Ascending aorta (tissue), 2 donors: Measurements from ENCODE around the gene EPB41. TPM values are rescaled to one million over a fixed set of nuclear protein-coding genes. Genes with fewer than 3 reads are reported as not detected.

ENCODE experiments used
- DNase-seq, 2 donors: peaks; one replicate each; pipeline ENCODE4 v3.0.0-alpha.2; 2019; ENCODE audit warnings: low spot score in 2 of 2
- H3K27ac ChIP-seq, 2 donors: fragments of 200-600 bp; sonication (generic); one replicate each; pipeline ENCODE4 v1.5.1; 2016 to 2017; ENCODE audit warnings: mild to moderate bottlenecking in 1 of 2
- H3K27me3 ChIP-seq: fragments of 200-600 bp; sonication (generic); one replicate; pipeline ENCODE4 v1.5.1; 2017
- H3K36me3 ChIP-seq, 2 donors: fragments of 200-600 bp; sonication (generic); one replicate each; pipeline ENCODE4 v1.5.1; 2016
- H3K4me1 ChIP-seq, 2 donors: fragments of 200-600 bp; sonication (generic); one replicate each; pipeline ENCODE4 v1.5.1; 2016 to 2017; ENCODE audit warnings: mild to moderate bottlenecking in 1 of 2
- H3K4me3 ChIP-seq, 2 donors: fragments of 200-600 bp; sonication (generic); one replicate each; pipeline ENCODE4 v1.5.1; 2016 to 2017; ENCODE audit warnings: mild to moderate bottlenecking in 1 of 2
- H3K9me3 ChIP-seq, 2 donors: fragments of 200-600 bp; sonication (generic); one replicate each; pipeline ENCODE4 v1.5.1; 2016
- intact Hi-C: fragments of 100-400 bp; cut with DNase I; formaldehyde crosslinking; loops from one replicate; pipeline ENCODE4 v1.15.1; 2023
- total RNA-seq: library from RNA; depleted of rRNA; stranded (reverse); fragments of >200 nt; gene quantifications from one replicate; pipeline ENCODE4 v1.1.0, GENCODE V29; 2016
- TF ChIP-seq, protein P1 (sequence below), 3 experiments: fragments of 200-600 bp in 2 of 3; fragments of 450-650 bp in 1 of 3; sonication (generic) in 2 of 3; IDR thresholded peaks; one replicate each; pipeline ENCODE4 v1.5.1; 2016 to 2019; ENCODE audit warnings: antibody characterized with exemption in 3 of 3, mild to moderate bottlenecking in 1 of 3, moderate library complexity in 1 of 3

EPB41 gene
- total RNA-seq, 1 donor from 2014 or later: 47.6 TPM

DNA sequence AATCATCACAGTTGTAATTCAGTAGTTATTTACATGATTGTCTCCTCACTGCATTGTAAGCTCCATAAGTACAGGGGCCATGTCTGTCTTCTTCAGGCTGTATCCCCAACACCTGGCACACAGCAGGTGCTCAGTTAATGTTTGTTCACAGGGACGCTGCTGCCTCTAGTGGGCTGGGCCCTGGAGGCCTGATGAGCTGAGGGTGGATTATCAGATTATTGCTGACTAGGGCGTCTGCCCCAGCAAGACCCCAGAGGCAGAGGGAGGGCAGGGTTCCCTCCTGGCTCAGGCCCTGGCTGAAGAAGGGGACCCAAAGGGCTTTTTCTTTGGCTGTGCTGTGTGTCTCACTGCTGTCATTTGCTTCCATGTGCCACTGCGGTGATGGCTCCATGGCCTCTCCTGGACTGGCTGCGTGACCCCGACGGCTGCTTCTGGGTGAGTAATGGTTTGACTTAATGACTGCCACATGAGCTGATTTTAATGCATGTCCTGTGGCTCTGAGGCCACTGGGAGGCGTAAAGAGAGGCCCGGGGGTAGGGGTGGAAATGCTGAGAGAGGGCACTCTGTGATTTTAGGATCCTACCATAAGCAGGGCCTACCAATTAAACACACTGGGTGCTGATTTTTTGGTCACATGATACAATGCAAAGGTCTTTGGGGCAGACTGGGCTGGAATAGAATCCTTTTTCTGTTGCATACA is 20.8 kb upstream of the EPB41 start:
- intact Hi-C loops: no loop called here
- H3K4me1 ChIP-seq: peaks cover 0 to 4% of the 10 kb centered on the region in 2 donors
- no peak overlapping the region for H3K4me3 ChIP-seq
- H3K36me3 ChIP-seq: no peaks in the 10 kb centered on the region
- H3K9me3 ChIP-seq: no peaks in the 10 kb centered on the region
- DNase-seq: no peak
- H3K27me3 ChIP-seq: no peaks in the 10 kb centered on the region
- TF ChIP-seq, protein P1, sequence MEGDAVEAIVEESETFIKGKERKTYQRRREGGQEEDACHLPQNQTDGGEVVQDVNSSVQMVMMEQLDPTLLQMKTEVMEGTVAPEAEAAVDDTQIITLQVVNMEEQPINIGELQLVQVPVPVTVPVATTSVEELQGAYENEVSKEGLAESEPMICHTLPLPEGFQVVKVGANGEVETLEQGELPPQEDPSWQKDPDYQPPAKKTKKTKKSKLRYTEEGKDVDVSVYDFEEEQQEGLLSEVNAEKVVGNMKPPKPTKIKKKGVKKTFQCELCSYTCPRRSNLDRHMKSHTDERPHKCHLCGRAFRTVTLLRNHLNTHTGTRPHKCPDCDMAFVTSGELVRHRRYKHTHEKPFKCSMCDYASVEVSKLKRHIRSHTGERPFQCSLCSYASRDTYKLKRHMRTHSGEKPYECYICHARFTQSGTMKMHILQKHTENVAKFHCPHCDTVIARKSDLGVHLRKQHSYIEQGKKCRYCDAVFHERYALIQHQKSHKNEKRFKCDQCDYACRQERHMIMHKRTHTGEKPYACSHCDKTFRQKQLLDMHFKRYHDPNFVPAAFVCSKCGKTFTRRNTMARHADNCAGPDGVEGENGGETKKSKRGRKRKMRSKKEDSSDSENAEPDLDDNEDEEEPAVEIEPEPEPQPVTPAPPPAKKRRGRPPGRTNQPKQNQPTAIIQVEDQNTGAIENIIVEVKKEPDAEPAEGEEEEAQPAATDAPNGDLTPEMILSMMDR (IDR thresholded peaks at IDR 0.05): no peak
- no peak overlapping the region for H3K27ac ChIP-seq

DNA sequence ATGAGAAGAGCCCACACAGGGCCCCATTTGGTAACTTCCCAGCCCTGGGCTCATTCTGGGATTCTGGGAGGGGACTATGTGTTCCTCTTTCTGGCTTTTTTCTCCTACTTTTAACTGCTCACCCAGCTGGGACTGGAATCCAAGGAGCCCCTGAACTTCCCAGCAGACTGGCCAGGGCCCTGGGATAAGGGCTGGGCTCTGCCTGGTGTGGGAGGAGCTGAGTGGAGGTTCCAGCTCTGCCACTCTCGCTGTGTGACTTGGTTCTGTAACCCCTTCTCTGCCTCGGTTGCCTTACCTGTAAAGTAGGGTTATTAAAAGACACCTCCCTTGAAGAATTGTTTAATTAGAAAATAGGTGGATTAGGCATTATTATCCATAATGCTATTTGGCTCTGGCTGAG is 19.6 kb upstream of the EPB41 start:
- H3K27ac ChIP-seq: no peak overlapping the region

DNA sequence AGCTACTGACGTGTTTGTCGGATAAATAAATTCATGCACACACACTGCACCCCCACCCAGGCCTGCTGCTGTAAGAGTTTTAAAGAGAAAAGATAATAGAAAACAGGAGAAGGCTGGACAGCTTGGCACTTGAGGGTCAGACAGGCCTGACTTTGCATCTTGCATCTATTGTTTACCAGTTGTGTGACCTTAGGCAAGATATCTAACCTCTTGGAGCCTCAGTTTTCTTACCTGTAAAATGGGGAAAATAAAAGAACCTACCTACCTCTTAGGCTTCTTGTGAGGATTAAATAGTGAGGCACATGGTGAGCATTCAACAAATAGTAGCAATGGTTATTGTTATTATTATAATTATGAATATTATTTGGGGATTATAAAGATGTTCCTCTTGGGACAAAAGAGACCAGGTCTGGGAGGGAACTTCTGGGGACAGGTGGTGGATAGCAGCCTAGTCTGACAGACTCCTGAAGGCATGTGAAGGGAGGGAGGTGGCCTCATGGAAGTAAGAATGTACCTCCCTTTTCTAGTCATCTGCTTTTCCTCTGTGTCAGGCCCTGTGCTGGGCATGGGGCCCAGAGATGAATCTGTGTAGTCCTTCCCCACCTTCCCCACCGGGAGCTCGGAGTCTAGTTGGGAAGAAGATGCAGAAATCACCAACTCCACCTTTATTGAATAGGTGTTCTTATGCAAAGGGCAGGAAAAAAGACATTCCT is 18.3 kb upstream of the EPB41 start:
- H3K36me3 ChIP-seq: no peaks in the 10 kb centered on the region
- peaks cover 0 to 11% of the 10 kb centered on the region in 2 donors for H3K4me1 ChIP-seq
- no peak overlapping the region for H3K4me3 ChIP-seq
- no peak overlapping the region for H3K27ac ChIP-seq
- no peaks in the 10 kb centered on the region for H3K27me3 ChIP-seq
- TF ChIP-seq, protein P1 (IDR thresholded peaks at IDR 0.05): no peak
- no peaks in the 10 kb centered on the region for H3K9me3 ChIP-seq
- intact Hi-C loops: no loop called here
- DNase-seq: no peak

More for the DNA sequence above, 19.6 kb upstream of the EPB41 start:
- TF ChIP-seq, protein P1 (IDR thresholded peaks at IDR 0.05): no peak
- no peak overlapping the region for H3K4me3 ChIP-seq
- H3K27me3 ChIP-seq: no peaks in the 10 kb centered on the region
- H3K9me3 ChIP-seq: no peaks in the 10 kb centered on the region
- DNase-seq: no peak
- peaks cover 0 to 11% of the 10 kb centered on the region in 2 donors for H3K4me1 ChIP-seq
- H3K36me3 ChIP-seq: no peaks in the 10 kb centered on the region
- intact Hi-C loops: no loop called here

DNA sequence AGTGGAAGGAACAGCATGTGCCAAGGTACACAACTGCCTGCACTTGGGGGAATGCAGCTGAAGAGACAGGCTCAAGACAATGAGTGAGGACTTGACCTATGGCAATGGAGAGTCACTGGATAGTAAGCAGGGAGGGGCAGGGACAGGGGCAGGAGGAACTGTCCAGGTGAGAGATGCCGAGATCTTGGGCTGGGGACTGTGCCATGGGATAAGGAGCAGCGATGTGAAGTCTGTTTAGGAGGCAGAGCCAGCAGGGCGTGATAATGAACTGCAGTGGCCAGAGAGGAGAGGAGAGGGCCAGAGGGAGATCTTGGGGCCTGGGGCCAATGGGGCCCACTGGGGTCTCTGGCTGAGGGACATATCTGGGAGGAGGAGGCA is 17.8 kb upstream of the EPB41 start:
- no peak overlapping the region for H3K27ac ChIP-seq
- TF ChIP-seq, protein P1 (IDR thresholded peaks at IDR 0.05): no peak
- H3K4me3 ChIP-seq: no peak overlapping the region
- DNase-seq: no peak
- no peaks in the 10 kb centered on the region for H3K27me3 ChIP-seq
- H3K36me3 ChIP-seq: no peaks in the 10 kb centered on the region
- H3K9me3 ChIP-seq: no peaks in the 10 kb centered on the region
- H3K4me1 ChIP-seq: peaks cover 0 to 11% of the 10 kb centered on the region in 2 donors
- intact Hi-C loops: no loop called here

DNA sequence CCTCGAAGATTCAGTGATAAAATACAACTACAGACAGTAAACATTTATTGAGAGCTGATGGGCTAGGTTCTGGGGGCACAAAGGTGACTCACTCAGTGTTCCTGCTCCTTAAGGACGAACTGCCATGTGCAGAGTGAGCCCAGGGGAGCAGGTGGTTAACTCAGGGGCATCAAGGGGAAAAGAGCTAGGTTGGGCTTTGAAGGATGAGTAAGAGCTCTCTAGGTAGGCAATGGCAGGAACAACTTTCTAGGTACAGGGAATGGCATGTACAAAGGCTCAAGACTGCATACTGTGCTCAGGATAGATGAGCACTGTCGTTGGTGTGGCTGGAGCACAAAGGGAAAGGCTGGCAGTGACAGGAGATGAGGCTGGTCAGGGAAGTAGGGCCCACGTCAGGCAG is 16.6 kb upstream of the EPB41 start:
- no peaks in the 10 kb centered on the region for H3K36me3 ChIP-seq
- peaks cover 0 to 11% of the 10 kb centered on the region in 2 donors for H3K4me1 ChIP-seq
- TF ChIP-seq, protein P1 (IDR thresholded peaks at IDR 0.05): no peak
- H3K9me3 ChIP-seq: no peaks in the 10 kb centered on the region
- H3K4me3 ChIP-seq: no peak overlapping the region
- no peaks in the 10 kb centered on the region for H3K27me3 ChIP-seq
- intact Hi-C loops: no loop called here
- no peak overlapping the region for H3K27ac ChIP-seq
- no peak for DNase-seq
